ENCODE data around the gene PATE3.

The PATE3 gene

DNA sequence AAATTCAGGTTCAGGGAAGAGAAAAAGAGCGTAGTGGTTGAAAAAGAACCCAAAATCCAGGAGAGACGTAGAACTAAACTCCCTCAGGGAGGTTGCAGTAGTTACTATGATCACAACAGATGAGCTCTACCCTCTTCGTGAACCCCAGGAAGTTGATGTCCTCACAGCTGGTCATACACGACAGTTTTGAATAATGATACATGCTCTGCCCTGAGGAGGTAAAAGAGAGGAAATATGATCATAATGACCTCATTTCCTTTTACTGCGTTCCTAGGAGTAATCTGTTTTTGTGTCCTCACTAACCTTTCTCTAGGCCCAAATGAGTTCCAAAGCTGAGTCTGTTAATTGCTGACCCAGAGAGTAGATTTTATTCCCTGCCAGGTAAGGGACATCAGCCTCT, 10.6 kb upstream of the PATE3 start:
- H3K27ac ChIP-seq, result no peak overlapping the region
- TF ChIP-seq, protein P1, sequence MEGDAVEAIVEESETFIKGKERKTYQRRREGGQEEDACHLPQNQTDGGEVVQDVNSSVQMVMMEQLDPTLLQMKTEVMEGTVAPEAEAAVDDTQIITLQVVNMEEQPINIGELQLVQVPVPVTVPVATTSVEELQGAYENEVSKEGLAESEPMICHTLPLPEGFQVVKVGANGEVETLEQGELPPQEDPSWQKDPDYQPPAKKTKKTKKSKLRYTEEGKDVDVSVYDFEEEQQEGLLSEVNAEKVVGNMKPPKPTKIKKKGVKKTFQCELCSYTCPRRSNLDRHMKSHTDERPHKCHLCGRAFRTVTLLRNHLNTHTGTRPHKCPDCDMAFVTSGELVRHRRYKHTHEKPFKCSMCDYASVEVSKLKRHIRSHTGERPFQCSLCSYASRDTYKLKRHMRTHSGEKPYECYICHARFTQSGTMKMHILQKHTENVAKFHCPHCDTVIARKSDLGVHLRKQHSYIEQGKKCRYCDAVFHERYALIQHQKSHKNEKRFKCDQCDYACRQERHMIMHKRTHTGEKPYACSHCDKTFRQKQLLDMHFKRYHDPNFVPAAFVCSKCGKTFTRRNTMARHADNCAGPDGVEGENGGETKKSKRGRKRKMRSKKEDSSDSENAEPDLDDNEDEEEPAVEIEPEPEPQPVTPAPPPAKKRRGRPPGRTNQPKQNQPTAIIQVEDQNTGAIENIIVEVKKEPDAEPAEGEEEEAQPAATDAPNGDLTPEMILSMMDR (conservative IDR thresholded peaks at IDR 0.05; ENCODE audit: low read depth), result no peak
- DNase-seq (ENCODE audit: low spot score), result peak; percentile 6
- ChIA-PET CTCF (interaction anchor here (0.7 kb wide), 1 partner anchor 1588 kb away, joined by 3 read pairs; no protein-coding TSS in a partner anchor), POLR2A (ENCODE audit: low non-redundant PET) (no interaction called here)

DNA sequence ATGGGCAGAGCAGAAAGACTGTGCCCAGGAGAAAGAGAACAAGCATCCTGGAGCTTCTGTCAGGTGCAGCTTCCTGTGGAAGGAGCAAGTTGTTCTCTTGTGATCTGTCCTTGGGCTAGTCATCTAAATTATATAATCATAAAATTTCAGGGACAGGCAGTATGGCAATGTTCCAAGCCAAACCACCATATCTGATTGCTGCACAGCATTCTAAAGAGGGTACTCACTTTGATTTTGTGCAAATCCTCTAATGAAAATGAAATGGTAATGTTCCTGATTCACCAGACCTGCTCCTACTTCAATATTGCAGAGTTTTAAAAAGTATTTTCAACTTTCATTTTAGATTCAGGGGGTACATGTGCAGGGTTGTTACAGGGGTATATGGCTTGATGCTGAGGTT, 9.2 kb upstream of the PATE3 start, which contains the start of gene PATE2:
PATE2 (minus strand) TSS at position 101 of the 400 bp plus-strand sequence; CDS start at position 46, 55 bp downstream.
- no peak within 1 kb of the TSS for H3K27ac ChIP-seq
- DNase-seq (ENCODE audit: low spot score), result no peak
- ChIA-PET POLR2A (ENCODE audit: low non-redundant PET) (no interaction called here), CTCF (interaction anchor here (0.6 kb wide), 1 partner anchor 831 kb away, joined by 3 read pairs; no protein-coding TSS in a partner anchor)
- TF ChIP-seq, protein P1 (conservative IDR thresholded peaks at IDR 0.05; ENCODE audit: low read depth), result no peak

DNA sequence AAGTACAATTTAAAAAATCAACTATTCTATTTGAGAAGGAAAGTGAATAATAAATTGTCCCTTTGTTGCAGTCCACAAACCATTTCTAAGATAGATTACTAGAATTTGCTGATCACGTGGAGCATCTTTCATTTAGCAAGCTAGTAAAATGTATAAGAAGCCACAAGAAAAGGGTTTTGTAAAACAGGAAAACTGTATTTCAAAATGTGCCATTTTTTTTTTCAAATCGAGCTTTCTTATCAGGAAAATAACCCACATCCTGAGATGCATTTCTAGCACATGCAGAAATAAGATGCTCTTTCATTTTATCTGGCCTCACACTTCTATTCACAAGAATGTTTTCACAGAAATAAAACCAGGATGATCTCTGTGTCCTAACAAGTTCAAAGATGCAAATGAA, 3.2 kb upstream of the PATE3 start:
- ChIA-PET CTCF (interaction anchor here (0.6 kb wide), 1 partner anchor 1000 kb away, joined by 5 read pairs; no protein-coding TSS in a partner anchor), POLR2A (ENCODE audit: low non-redundant PET) (no interaction called here)
- TF ChIP-seq, protein P1 (conservative IDR thresholded peaks at IDR 0.05; ENCODE audit: low read depth), result no peak
- H3K27ac ChIP-seq, result no peak overlapping the region
- no peak for DNase-seq (ENCODE audit: low spot score)

DNA sequence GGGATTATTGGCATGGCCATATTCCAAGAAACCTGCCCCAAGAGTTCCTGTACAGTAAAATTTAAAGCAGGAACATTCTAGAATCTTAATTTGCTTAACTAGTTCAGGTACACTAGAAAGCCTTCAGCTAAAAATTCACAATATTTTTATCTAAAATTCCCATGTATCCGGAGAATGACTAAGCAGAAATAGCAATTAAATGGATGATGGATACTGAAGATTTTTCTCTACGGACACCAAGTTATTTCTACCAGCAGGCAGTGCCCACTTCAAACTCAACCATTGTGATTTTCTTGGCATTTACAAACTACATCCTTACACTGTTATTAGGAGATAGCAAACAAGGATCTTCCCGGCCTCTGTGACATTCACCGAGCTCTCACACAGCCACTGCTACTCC, 2.9 kb downstream of the PATE3 start:
- no peak for DNase-seq (ENCODE audit: low spot score)
- CTCF ChIA-PET, result interaction anchor here (0.5 kb wide), 1 partner anchor 9 kb away, joined by 5 read pairs; no protein-coding TSS in a partner anchor
- POLR2A ChIA-PET (ENCODE audit: low non-redundant PET), result no interaction called here
- TF ChIP-seq, protein P1 (conservative IDR thresholded peaks at IDR 0.05; ENCODE audit: low read depth), result no peak
- H3K27ac ChIP-seq, result no peak overlapping the region

DNA sequence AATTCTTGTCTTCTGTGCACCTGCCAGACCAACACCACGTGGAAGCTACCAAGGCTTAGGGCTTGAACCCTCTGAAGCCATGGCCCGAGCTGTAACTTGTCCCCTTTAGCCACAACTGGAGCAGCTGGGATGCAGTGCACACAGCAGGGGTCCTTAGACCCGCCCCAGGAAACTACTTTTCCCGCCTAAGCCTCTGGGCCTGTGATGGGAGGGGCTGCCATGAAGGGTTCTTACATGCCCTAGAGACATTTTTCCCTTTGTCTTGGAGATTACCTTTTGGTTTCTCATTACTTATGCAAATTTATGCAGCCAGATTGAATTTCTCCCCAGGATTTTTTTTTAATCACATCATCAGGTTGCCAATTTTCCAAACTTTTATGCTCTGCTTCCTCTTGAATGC, 9.7 kb downstream of the PATE3 start:
- CTCF ChIA-PET, result no interaction called here
- TF ChIP-seq, protein P1 (conservative IDR thresholded peaks at IDR 0.05; ENCODE audit: low read depth), result no peak
- POLR2A ChIA-PET (ENCODE audit: low non-redundant PET), result no interaction called here
- no peak overlapping the region for H3K27ac ChIP-seq
- no peak for DNase-seq (ENCODE audit: low spot score)

DNA sequence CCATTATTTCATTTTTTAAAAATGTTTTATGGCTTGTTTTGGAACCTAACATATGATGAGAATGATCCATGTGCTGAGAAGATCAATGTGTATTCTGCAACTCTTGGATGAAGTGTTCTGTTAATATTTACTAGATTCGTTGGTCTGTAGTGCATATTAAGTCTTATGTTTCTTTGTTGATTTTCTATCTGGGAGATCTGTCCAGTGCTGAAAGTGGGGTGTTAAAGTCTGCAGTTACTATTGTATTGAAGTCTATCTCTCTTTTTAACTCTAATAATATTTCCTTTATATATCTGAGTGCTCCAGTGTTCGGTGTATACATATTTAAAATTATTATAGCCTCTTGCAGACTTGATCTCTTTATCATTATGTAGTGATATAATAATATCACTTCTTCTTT, 11.9 kb downstream of the PATE3 start:
- H3K27ac ChIP-seq, result no peak overlapping the region
- DNase-seq (ENCODE audit: low spot score), result no peak
- POLR2A ChIA-PET (ENCODE audit: low non-redundant PET), result no interaction called here
- CTCF ChIA-PET, result no interaction called here
- TF ChIP-seq, protein P1 (conservative IDR thresholded peaks at IDR 0.05; ENCODE audit: low read depth), result no peak

Data from RWPE1 (cell line).